Activated CD8-positive, alpha-beta T cell treated with anti-CD3 and anti-CD28 coated beads for 36 hours (primary cell): Measurements from ENCODE around the gene RNF220. TPM values are rescaled to one million over a fixed set of nuclear protein-coding genes. Genes with fewer than 3 reads are reported as not detected.

Source experiments
- ATAC-seq: fragments of 200-7000 bp; cut with Tn5 transposase; one replicate; pipeline ENCODE4 v1.10.0; 2021; ENCODE audit warnings: mild to moderate bottlenecking, moderate library complexity
- CTCF ChIA-PET: fragments of 350-600 bp; sonication (Branson Sonifier 250); formaldehyde crosslinking; loops from one replicate; lab custom pipeline; 2021; ENCODE audit warnings: antibody characterized with exemption; lab: Charles Lee
- POLR2A ChIA-PET: fragments of 350-600 bp; sonication (Branson Sonifier 250); formaldehyde crosslinking; loops from one replicate; lab custom pipeline; 2021; ENCODE audit warnings: antibody characterized with exemption; lab: Charles Lee
- DNase-seq: peaks from one replicate; pipeline ENCODE4 v3.0.0-alpha.2; 2020
- H3K27ac Mint-ChIP-seq: one replicate; pipeline ENCODE4 v1.8.0; 2021; ENCODE audit warnings: mild to moderate bottlenecking, mixed read lengths
- H3K27me3 Mint-ChIP-seq: one replicate; pipeline ENCODE4 v1.8.0; 2021; ENCODE audit warnings: mixed read lengths
- H3K36me3 Mint-ChIP-seq: one replicate; pipeline ENCODE4 v1.8.0; 2021; ENCODE audit warnings: low read depth, mixed read lengths
- H3K4me1 Mint-ChIP-seq: one replicate; pipeline ENCODE4 v1.8.0; 2021; ENCODE audit warnings: low read depth, mixed read lengths
- H3K4me3 Mint-ChIP-seq: one replicate; pipeline ENCODE4 v1.8.0; 2021; ENCODE audit warnings: mild to moderate bottlenecking, moderate library complexity, mixed read lengths
- H3K9me3 Mint-ChIP-seq: one replicate; pipeline ENCODE4 v1.8.0; 2021; ENCODE audit warnings: mixed read lengths
- intact Hi-C: fragments of 100-400 bp; cut with micrococcal nuclease; formaldehyde crosslinking; loops from one replicate; pipeline ENCODE4 v1.10.0; 2022
- total RNA-seq, 2 experiments: library from RNA; stranded (reverse); gene quantifications; one replicate each; pipeline ENCODE4 v1.2.3, GENCODE V29; 2021
- TF ChIP-seq, protein P1 (sequence below): fragments of 200-600 bp; IDR thresholded peaks from one replicate; pipeline ENCODE4 v1.8.0; 2022; ENCODE audit warnings: antibody characterized with exemption, mild to moderate bottlenecking

Gene RNF220
- total RNA-seq, 2 experiments from 2014 or later = 71.9 to 79.1 TPM

GRCh38 chr1:44553771-44554170 is 148.7 kb downstream of the RNF220 start:
- H3K4me3 Mint-ChIP-seq = no peak overlapping the region
- intact Hi-C loops = no loop called here
- H3K27ac Mint-ChIP-seq = no peak overlapping the region
- H3K9me3 Mint-ChIP-seq = no peaks in the 10 kb centered on the region
- H3K4me1 Mint-ChIP-seq = no peaks in the 10 kb centered on the region
- no peaks in the 10 kb centered on the region for H3K27me3 Mint-ChIP-seq
- DNase-seq = no peak
- CTCF ChIA-PET = interaction anchor here (0.9 to 3.6 kb wide), 5 partner anchors 9 to 40 kb away, joined by 3 to 16 read pairs (median 4); no protein-coding TSS in a partner anchor
- TF ChIP-seq, protein P1, sequence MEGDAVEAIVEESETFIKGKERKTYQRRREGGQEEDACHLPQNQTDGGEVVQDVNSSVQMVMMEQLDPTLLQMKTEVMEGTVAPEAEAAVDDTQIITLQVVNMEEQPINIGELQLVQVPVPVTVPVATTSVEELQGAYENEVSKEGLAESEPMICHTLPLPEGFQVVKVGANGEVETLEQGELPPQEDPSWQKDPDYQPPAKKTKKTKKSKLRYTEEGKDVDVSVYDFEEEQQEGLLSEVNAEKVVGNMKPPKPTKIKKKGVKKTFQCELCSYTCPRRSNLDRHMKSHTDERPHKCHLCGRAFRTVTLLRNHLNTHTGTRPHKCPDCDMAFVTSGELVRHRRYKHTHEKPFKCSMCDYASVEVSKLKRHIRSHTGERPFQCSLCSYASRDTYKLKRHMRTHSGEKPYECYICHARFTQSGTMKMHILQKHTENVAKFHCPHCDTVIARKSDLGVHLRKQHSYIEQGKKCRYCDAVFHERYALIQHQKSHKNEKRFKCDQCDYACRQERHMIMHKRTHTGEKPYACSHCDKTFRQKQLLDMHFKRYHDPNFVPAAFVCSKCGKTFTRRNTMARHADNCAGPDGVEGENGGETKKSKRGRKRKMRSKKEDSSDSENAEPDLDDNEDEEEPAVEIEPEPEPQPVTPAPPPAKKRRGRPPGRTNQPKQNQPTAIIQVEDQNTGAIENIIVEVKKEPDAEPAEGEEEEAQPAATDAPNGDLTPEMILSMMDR = no peak
- POLR2A ChIA-PET = interaction anchor here (0.7 kb wide), 1 partner anchor 13 kb away, joined by 3 read pairs; no protein-coding TSS in a partner anchor
- ATAC-seq = no peak
- H3K36me3 Mint-ChIP-seq = no peaks in the 10 kb centered on the region

DNA sequence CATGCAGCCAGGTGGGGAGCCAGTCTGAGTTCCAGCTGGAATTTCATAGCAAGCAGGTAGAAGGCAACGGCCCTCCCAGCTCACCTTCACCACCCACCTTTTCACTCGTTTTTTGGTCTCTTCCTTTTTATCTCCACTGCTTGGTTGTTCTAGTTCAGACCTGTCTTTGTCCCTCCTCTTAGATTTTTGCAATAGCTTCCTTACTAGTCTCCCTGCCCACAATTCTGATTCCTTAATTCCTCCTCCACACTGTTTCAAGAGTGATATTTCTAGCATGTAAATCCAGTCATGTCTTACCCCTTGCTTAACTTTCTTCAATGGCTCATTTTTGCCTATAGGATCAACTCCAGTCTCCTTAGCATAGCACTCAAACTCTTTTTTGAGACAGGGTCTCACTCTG is 149.7 kb downstream of the RNF220 start:
- no peak for DNase-seq
- no peaks in the 10 kb centered on the region for H3K36me3 Mint-ChIP-seq
- TF ChIP-seq, protein P1 = no peak
- no peak overlapping the region for H3K4me3 Mint-ChIP-seq
- H3K27me3 Mint-ChIP-seq = peaks cover 4% of the 10 kb centered on the region
- CTCF ChIA-PET = interaction anchor here (0.9 to 3.6 kb wide), 5 partner anchors 10 to 40 kb away, joined by 3 to 16 read pairs (median 4); no protein-coding TSS in a partner anchor
- POLR2A ChIA-PET = no interaction called here
- no peaks in the 10 kb centered on the region for H3K4me1 Mint-ChIP-seq
- no peak for ATAC-seq
- H3K27ac Mint-ChIP-seq = no peak overlapping the region
- intact Hi-C loops = no loop called here
- H3K9me3 Mint-ChIP-seq = no peaks in the 10 kb centered on the region

GRCh38 chr1:44557778-44558177 is 152.7 kb downstream of the RNF220 start:
- H3K4me1 Mint-ChIP-seq = peaks cover 3% of the 10 kb centered on the region
- no peaks in the 10 kb centered on the region for H3K9me3 Mint-ChIP-seq
- no peak for ATAC-seq

GRCh38 chr1:44558883-44559282 is 153.8 kb downstream of the RNF220 start:
- Mint-ChIP-seq H3K4me1 (peaks cover 3% of the 10 kb centered on the region), H3K27ac (no peak overlapping the region), H3K36me3 (no peaks in the 10 kb centered on the region), H3K9me3 (no peaks in the 10 kb centered on the region), H3K4me3 (no peak overlapping the region), H3K27me3 (peaks cover 4% of the 10 kb centered on the region)
- no peak for DNase-seq
- intact Hi-C loops = no loop called here
- ATAC-seq = no peak
- CTCF ChIA-PET = interaction anchor here (1.1 kb wide), 1 partner anchor 321 kb away, joined by 3 read pairs; no protein-coding TSS in a partner anchor
- TF ChIP-seq, protein P1 = no peak
- POLR2A ChIA-PET = no interaction called here

More at GRCh38 chr1:44557778-44558177, 152.7 kb downstream of the RNF220 start:
- H3K27ac Mint-ChIP-seq = no peak overlapping the region
- DNase-seq = no peak
- TF ChIP-seq, protein P1 = no peak
- ChIA-PET POLR2A (no interaction called here), CTCF (no interaction called here)
- peaks cover 4% of the 10 kb centered on the region for H3K27me3 Mint-ChIP-seq
- H3K36me3 Mint-ChIP-seq = no peaks in the 10 kb centered on the region
- intact Hi-C loops = no loop called here
- no peak overlapping the region for H3K4me3 Mint-ChIP-seq

DNA sequence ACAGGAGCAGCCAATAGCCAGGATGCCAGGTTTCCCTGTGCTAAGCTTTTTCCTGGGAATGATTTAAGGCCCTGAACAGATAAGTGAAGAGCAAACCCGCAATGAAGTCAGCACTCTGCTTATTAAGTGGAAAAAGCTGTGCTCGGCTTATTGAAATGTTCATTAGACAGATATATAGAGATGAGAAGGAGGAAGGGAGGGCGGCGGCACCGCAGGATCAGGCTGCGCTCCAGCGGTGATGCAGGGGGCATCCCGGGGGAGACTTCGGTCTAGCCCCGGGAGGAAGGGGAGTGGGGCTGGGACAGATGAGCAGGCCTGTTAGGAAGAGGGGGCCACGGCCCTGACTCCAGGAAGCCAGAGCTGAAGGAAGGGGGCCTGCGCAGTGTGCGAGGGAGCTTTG is 154.3 kb downstream of the RNF220 start:
- ATAC-seq (no peak), DNase-seq (no peak)
- no peak overlapping the region for H3K27ac Mint-ChIP-seq
- peaks cover 3% of the 10 kb centered on the region for H3K4me1 Mint-ChIP-seq
- CTCF ChIA-PET = interaction anchor here (1.1 to 4.2 kb wide), 2 partner anchors 14 to 321 kb away, joined by 3 to 31 read pairs; no protein-coding TSS in a partner anchor
- H3K27me3 Mint-ChIP-seq = peaks cover 4% of the 10 kb centered on the region
- TF ChIP-seq, protein P1 = no peak
- POLR2A ChIA-PET = no interaction called here
- no peaks in the 10 kb centered on the region for H3K36me3 Mint-ChIP-seq
- intact Hi-C loops = no loop called here
- H3K4me3 Mint-ChIP-seq = no peak overlapping the region
- H3K9me3 Mint-ChIP-seq = no peaks in the 10 kb centered on the region
